Ovary (tissue), 9 donors: Measurements from ENCODE around the gene THRB. TPM values are rescaled to one million over a fixed set of nuclear protein-coding genes. Genes with fewer than 3 reads are reported as not detected.
"Not testable (repeated sequence)": the region's sequence is repeated elsewhere in the genome, so short reads cannot be mapped to it uniquely, and the experiment has no call there.

Source experiments
- DNase-seq, 5 donors: peaks; one replicate each; pipeline ENCODE4 v3.0.0-alpha.2; 2019 to 2020
- H3K27ac ChIP-seq, 2 donors: fragments of 200-600 bp; one replicate each; pipeline versions ENCODE4 v1.5.1 to v1.8.0; 2019 to 2022
- H3K27me3 ChIP-seq: fragments of 200-600 bp; one replicate; pipeline ENCODE4 v1.8.0; 2022
- H3K36me3 ChIP-seq: fragments of 200-600 bp; sonication (generic); one replicate; pipeline ENCODE4 v1.5.1; 2019
- H3K4me1 ChIP-seq: one replicate; pipeline ENCODE4 v1.8.1; 2013; ENCODE audit warnings: mild to moderate bottlenecking, moderate library complexity; ENCODE audit not compliant: insufficient read depth
- H3K4me3 ChIP-seq: fragments of 200-600 bp; sonication (generic); one replicate; pipeline ENCODE4 v1.5.1; 2017
- H3K9me3 ChIP-seq, 2 donors: fragments of 200-600 bp in 1 of 2; sonication (generic) in 1 of 2; one replicate each; pipeline versions ENCODE4 v1.5.1 to v1.8.1; 2013 to 2019; ENCODE audit warnings: mild to moderate bottlenecking in 1 of 2, moderate library complexity in 1 of 2
- CTCF ChIP-seq, 3 donors: fragments of 450-650 bp in 2 of 3; fragments of 200-600 bp in 1 of 3; IDR thresholded peaks; one replicate each; pipeline versions ENCODE4 v1.5.1 to v1.8.0; 2016 to 2022; ENCODE audit warnings: antibody characterized with exemption in 3 of 3, mild to moderate bottlenecking in 1 of 3
- EP300 ChIP-seq: sonication (generic); formaldehyde crosslinking; IDR thresholded peaks from one replicate; pipeline ENCODE4 v1.6.1; 2017; ENCODE audit warnings: antibody characterized with exemption
- POLR2A ChIP-seq: fragments of 450-650 bp; IDR thresholded peaks from one replicate; pipeline ENCODE4 v1.6.1; 2017; ENCODE audit warnings: antibody characterized with exemption, mild to moderate bottlenecking, moderate library complexity
- WGBS, 3 donors: extraction: QIAGEN DNeasy Blood & Tissue Kit in 1 of 3; methylation state at CpG; one replicate each; pipeline versions ENCODE4 v1.1.5 to v1.1.7; 2013 to 2017; 5-methylcytosine and 5-hydroxymethylcytosine counted together
- intact Hi-C, 4 donors: fragments of 100-400 bp; cut with DNase I; formaldehyde crosslinking; loops; one replicate each; pipeline versions ENCODE4 v1.11.0 to v1.15.1; 2022 to 2023
- polyA plus RNA-seq, 2 donors: library from polyadenylated mRNA; stranded (reverse); fragments of 200-250 nt in 1 of 2; fragments of 350-450 nt in 1 of 2; fragmentation: Illumina TruSeq in 1 of 2; extraction: RNeasy Lipid Tissue Mini Kit (QIAGEN cat#74804) in 1 of 2; gene quantifications; one replicate each; pipeline ENCODE4 v1.2.3, GENCODE V29; 2013 to 2014
- total RNA-seq, 7 donors: library from RNA; depleted of rRNA in 2 of 7; stranded (reverse); fragments of >200 nt in 2 of 7; fragmentation: NEBNext Ultra II Directional in 3 of 7; extraction: Animal tissue kit (Norgen Biotek cat#: 25700) in 3 of 7; gene quantifications; one replicate each; pipeline versions ENCODE4 v1.1.0 to v1.2.4, GENCODE V29; 2016 to 2023
- donor health status: DM: no; HTN: no; CAD: no; lungs with moderate emphysema.
- donor health status: DM: no; HTN: no; CAD: no.
- donor health status: Bipolar disorder and iron deficiency.
- donor health status: DM: yes; HTN: yes; CAD: no.
- donor health status: DM: no; HTN: no; CAD: no.
- donor health status: DM: yes; HTN: yes; CAD: no.

THRB gene
- total and polyA plus RNA-seq, 9 donors, result 0.91 to 6.5 (median 3.2) TPM

DNA sequence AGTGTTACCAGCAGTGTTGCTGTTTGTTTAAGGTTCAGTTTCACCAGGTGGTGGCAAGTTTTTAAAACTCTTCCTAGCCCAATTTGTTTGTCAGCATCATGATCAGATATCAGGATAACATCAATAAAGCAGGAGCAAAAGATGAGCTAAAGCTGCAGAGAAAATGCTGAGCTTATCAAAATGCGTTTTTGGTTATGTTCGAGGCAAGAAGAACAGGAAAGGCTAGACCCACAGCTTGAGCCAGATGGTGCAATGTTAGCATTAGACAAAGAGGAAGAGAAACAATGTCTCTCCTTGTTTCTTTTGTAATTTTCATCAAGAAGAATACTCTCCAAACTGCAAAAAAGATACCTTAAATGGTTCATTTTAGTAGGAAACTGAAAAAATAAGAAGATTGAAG lies 66.2 kb downstream of the THRB start:
- Histone ChIP-seq H3K4me1 (no peaks in the 10 kb centered on the region), H3K4me3 (no peak overlapping the region), H3K27me3 (no peaks in the 10 kb centered on the region), H3K27ac (no peak overlapping the region), H3K9me3 (no peaks in the 10 kb centered on the region), H3K36me3 (no peaks in the 10 kb centered on the region)
- intact Hi-C loops, result no loop called here
- no peak for DNase-seq
- TF ChIP-seq EP300 (no peak), POLR2A (no peak), CTCF (IDR thresholded peaks at IDR 0.05) (no peak)
- WGBS, 3 donors, result 39 to 61% (median 41%) methylated on average over 2 of the region's 2 CpGs

GRCh38 chr3:24426896-24427295 lies 67.8 kb downstream of the THRB start:
- Histone ChIP-seq H3K36me3 (no peaks in the 10 kb centered on the region), H3K4me3 (no peak overlapping the region), H3K27ac (no peak overlapping the region), H3K9me3 (no peaks in the 10 kb centered on the region), H3K4me1 (no peaks in the 10 kb centered on the region), H3K27me3 (no peaks in the 10 kb centered on the region)
- TF ChIP-seq POLR2A (no peak), EP300 (no peak), CTCF (IDR thresholded peaks at IDR 0.05) (no peak)
- intact Hi-C loops, result no loop called here
- no peak for DNase-seq
- WGBS, 3 donors, result 68 to 75% (median 71%) methylated on average over 2 of the region's 2 CpGs

DNA sequence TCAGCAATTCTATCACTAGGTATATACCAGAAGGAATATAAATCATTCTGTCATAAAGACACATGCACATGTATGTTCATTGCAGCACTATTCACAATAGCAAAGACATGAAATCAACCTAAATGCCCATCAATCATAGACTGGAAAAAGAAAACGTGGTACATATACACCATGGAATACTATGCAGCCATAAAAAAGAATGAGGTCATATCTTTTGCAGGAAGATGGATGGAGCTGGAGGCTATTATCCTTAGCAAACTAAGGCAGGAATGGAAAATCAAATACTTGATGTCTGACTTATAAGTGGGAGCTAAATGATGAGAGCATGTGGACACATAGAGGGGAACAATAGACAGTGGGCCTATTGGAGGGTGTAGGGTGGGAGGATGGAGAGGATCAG lies 73.8 kb downstream of the THRB start:
- H3K27ac ChIP-seq, intact Hi-C loops, H3K9me3 ChIP-seq, H3K4me1 ChIP-seq, H3K4me3 ChIP-seq, H3K27me3 ChIP-seq, H3K36me3 ChIP-seq, DNase-seq: not testable (repeated sequence)
- 78 to 91% (median 81%) methylated on average over 1 of the region's 1 CpG for WGBS, 3 donors

DNA sequence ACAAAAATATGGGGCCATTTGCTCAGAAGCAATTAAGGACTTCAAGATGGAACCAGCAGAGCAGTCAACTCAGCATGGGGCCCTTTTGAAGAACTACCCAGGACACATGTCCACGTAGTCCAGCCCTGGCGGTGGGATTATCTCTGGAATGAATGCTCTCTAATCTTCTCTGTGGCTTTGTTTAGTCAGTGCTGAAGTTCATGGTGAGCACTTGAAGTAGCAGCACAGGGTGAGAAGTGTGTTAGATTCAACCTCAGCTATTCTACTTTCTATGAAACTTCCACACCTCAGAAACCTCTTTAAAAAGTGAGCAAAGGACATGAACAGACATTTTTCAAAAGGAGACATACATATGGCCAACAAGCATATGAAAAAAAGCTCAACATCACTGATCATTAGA lies 74.4 kb downstream of the THRB start:
- intact Hi-C loops, result no loop called here
- Histone ChIP-seq H3K27ac (no peak overlapping the region), H3K27me3 (no peaks in the 10 kb centered on the region), H3K36me3 (no peaks in the 10 kb centered on the region), H3K4me3 (no peak overlapping the region), H3K4me1 (no peaks in the 10 kb centered on the region), H3K9me3 (no peaks in the 10 kb centered on the region)
- no peak for TF ChIP-seq CTCF (IDR thresholded peaks at IDR 0.05)
- TF ChIP-seq POLR2A, result no peak
- no peak for TF ChIP-seq EP300
- DNase-seq, result no peak
- WGBS, 3 donors, result 89 to 97% (median 97%) methylated on average over 2 of the region's 2 CpGs

DNA sequence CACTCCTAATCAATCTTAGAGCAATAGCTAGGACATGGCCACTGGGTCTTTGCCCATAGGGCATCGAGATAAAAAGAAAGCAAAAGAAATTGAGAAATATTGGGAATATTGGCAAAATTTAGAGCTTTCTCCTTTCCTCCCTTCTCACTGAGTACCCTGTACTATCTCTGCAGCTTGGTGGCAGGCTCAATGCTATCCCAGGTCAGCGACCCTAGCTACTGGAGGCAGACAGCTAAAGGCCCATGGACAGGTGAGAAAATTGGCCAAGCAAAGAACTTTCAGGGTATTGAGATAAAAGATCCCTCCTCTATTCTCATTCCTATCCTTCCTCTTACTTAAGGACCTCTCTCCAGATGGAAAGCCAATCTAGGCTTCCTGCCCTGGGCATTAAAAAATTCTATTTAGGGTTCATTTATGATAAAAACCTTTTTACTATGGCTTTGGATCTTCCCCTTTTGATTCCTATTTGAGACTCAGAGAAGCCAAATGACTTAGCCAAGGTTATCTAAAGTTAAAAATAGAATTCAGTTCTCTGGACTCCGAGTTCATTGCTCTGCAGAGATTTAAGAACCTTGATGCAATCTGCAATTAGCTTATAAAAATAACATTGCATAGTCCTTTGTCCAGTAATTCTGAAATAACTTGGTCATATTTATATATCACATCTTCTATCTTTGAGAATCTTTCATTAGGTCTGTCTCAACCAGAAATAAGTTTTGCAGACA lies 75.4 kb downstream of the THRB start:
- DNase-seq, result no peak
- Histone ChIP-seq H3K36me3 (no peaks in the 10 kb centered on the region), H3K4me1 (no peaks in the 10 kb centered on the region), H3K27ac (no peak overlapping the region), H3K4me3 (no peak overlapping the region), H3K27me3 (no peaks in the 10 kb centered on the region), H3K9me3 (no peaks in the 10 kb centered on the region)
- no peak for TF ChIP-seq POLR2A
- no peak for TF ChIP-seq CTCF (IDR thresholded peaks at IDR 0.05)
- TF ChIP-seq EP300, result no peak
- intact Hi-C loops, result no loop called here
- 79 to 93% (median 85%) methylated on average over 3 of the region's 3 CpGs for WGBS, 3 donors
